ENCODE data around the gene RESP18.

The RESP18 gene

DNA sequence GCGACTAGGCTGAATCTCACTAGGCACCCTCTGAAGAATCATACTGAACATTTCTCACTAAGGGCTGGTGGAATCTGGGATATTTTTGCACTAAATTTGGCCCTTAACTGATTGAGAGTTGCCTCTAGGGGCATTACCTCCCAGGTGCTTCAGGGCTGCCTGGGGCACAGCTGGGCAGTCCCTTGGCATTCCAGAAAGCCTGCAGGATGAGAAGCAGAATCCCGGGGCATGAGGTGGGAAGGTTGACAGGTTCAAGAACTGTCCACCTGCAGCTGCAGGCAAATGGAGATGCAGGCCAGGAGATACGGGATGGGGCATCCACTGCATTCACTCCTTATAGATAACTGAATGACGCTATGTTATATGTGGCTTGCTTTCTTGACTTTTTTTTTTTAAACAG is 7.4 kb downstream of the RESP18 start:
- ChIA-PET POLR2A (no interaction called here), CTCF (interaction anchor here (0.6 kb wide), 1 partner anchor 149 kb away, joined by 4 read pairs; no protein-coding TSS in a partner anchor)

DNA sequence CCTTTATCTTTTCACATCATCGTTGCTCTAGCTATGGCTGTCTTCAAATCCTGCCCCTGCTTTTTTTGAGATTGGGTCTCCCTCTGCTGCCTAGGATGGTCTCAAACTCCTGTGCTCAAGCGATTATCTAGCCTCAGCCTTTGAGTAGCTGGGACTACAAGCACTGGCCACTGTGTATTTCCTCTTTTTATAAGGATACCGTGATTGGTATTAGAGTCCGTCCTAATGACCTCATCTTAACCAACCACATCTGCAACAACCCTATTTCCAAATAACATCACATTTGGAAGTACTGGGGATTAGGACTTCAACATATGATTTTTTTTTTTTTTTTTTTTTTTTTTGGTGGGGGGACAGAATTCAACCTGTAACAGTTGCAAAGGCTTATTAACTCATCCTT is 9.1 kb downstream of the RESP18 start:
- no peak overlapping the region for H3K27ac ChIP-seq (ENCODE audit: extremely low read depth, low read depth, low read length)
- TF ChIP-seq ZNF510 (tag by site-specific recombination; IDR thresholded peaks at IDR 0.05; ENCODE audit: insufficient replicate concordance): no peak
- no peak for TF ChIP-seq BCL11A (tag by site-specific recombination; IDR thresholded peaks at IDR 0.05; ENCODE audit: low read depth)
- no peak for TF ChIP-seq ZNF701 (tag by site-specific recombination; IDR thresholded peaks at IDR 0.05)
- no peak for TF ChIP-seq ZNF274 (IDR thresholded peaks at IDR 0.05; ENCODE audit: low read length)
- TF ChIP-seq ZNF274 (tag by site-specific recombination; IDR thresholded peaks at IDR 0.05; ENCODE audit: borderline replicate concordance): no peak
- TF ChIP-seq HOXA7 (CRISPR knock-in tag; IDR thresholded peaks at IDR 0.05; ENCODE audit: borderline replicate concordance): no peak
- no peak for TF ChIP-seq ZNF747 (tag by site-specific recombination; IDR thresholded peaks at IDR 0.05)
- TF ChIP-seq ZNF571 (tag by site-specific recombination; IDR thresholded peaks at IDR 0.05): no peak
- no peak for TF ChIP-seq ZNF23 (tag by site-specific recombination; IDR thresholded peaks at IDR 0.05; ENCODE audit: borderline replicate concordance)
- TF ChIP-seq ZNF610 (tag by site-specific recombination; IDR thresholded peaks at IDR 0.05; ENCODE audit: borderline replicate concordance): no peak
- no peak for TF ChIP-seq ZNF391 (tag by site-specific recombination; IDR thresholded peaks at IDR 0.05; ENCODE audit: borderline replicate concordance, low read depth)
- no peak overlapping the region for H3K4me3 ChIP-seq (ENCODE audit: low read depth, low read length)
- H3K4me1 ChIP-seq (ENCODE audit: control insufficient read depth, insufficient read depth, low read length): no peaks in the 10 kb centered on the region
- POLR2A ChIA-PET: no interaction called here
- H3K36me3 ChIP-seq (ENCODE audit: control insufficient read depth in 2 of 2, insufficient read depth in 1 of 2, low read length in 2 of 2): no peaks in the 10 kb centered on the region
- H3K9me3 ChIP-seq (ENCODE audit: control insufficient read depth, insufficient read depth, low read depth, low read length): no peaks in the 10 kb centered on the region
- CTCF ChIA-PET: interaction anchor here (0.6 to 1.5 kb wide), 4 partner anchors 24 to 380 kb away, joined by 3 to 7 read pairs (median 4); no protein-coding TSS in a partner anchor

More for the DNA sequence above, 7.4 kb downstream of the RESP18 start:
- no peak overlapping the region for H3K4me3 ChIP-seq (ENCODE audit: low read depth, low read length)
- H3K4me1 ChIP-seq (ENCODE audit: control insufficient read depth, insufficient read depth, low read length): no peaks in the 10 kb centered on the region
- H3K27ac ChIP-seq (ENCODE audit: extremely low read depth, low read depth, low read length): no peak overlapping the region
- no peak for TF ChIP-seq ZNF747 (tag by site-specific recombination; IDR thresholded peaks at IDR 0.05)
- no peak for TF ChIP-seq SCRT1 (tag by site-specific recombination; IDR thresholded peaks at IDR 0.05; ENCODE audit: borderline replicate concordance)
- TF ChIP-seq EGR2 (tag by site-specific recombination; IDR thresholded peaks at IDR 0.05; ENCODE audit: low read depth): no peak
- TF ChIP-seq ZNF449 (tag by site-specific recombination; IDR thresholded peaks at IDR 0.05): no peak
- no peak for TF ChIP-seq MYNN (tag by site-specific recombination; IDR thresholded peaks at IDR 0.05; ENCODE audit: borderline replicate concordance)
- no peak for TF ChIP-seq ZFP69B (tag by site-specific recombination; IDR thresholded peaks at IDR 0.05)
- no peak for TF ChIP-seq ZNF37A (tag by site-specific recombination; IDR thresholded peaks at IDR 0.05)
- TF ChIP-seq OVOL3 (tag by site-specific recombination; IDR thresholded peaks at IDR 0.05): no peak
- TF ChIP-seq ZNF311 (tag by site-specific recombination; IDR thresholded peaks at IDR 0.05; ENCODE audit: borderline replicate concordance): no peak
- TF ChIP-seq ZIC2 (tag by site-specific recombination; IDR thresholded peaks at IDR 0.05): no peak
- TF ChIP-seq YY1 (tag by site-specific recombination; IDR thresholded peaks at IDR 0.05): no peak
- TF ChIP-seq ZNF138 (tag by site-specific recombination; IDR thresholded peaks at IDR 0.05; ENCODE audit: borderline replicate concordance): no peak
- H3K9me3 ChIP-seq (ENCODE audit: control insufficient read depth, insufficient read depth, low read depth, low read length): no peaks in the 10 kb centered on the region
- no peaks in the 10 kb centered on the region for H3K36me3 ChIP-seq (ENCODE audit: control insufficient read depth in 2 of 2, insufficient read depth in 1 of 2, low read length in 2 of 2)

Measured in HEK293 (cell line).